Neural crest cell (in vitro differentiated cells): ENCODE results near the gene MS4A12. TPM values are rescaled to one million over a fixed set of nuclear protein-coding genes. Genes with fewer than 3 reads are reported as not detected.
"Not testable (repeated sequence)": the region's sequence is repeated elsewhere in the genome, so short reads cannot be mapped to it uniquely, and the experiment has no call there.

Source experiments
- DNase-seq: peaks from one replicate; pipeline ENCODE4 v3.0.0; 2021; ENCODE audit warnings: low read depth, mixed read lengths, low spot score
- H3K27ac Mint-ChIP-seq: one replicate; pipeline ENCODE4 v1.8.0; 2021; ENCODE audit warnings: mild to moderate bottlenecking, mixed read lengths; ENCODE audit not compliant: unreplicated experiment
- H3K27me3 Mint-ChIP-seq: 2 replicates; pipeline ENCODE4 v1.8.0; 2021; ENCODE audit warnings: low read depth, mild to moderate bottlenecking, mixed read lengths
- H3K36me3 Mint-ChIP-seq: 2 replicates; pipeline ENCODE4 v1.8.0; 2021; ENCODE audit warnings: low read depth, mild to moderate bottlenecking, mixed read lengths
- H3K4me1 Mint-ChIP-seq: 2 replicates; pipeline ENCODE4 v1.8.0; 2021; ENCODE audit warnings: mixed read lengths
- H3K4me3 Mint-ChIP-seq: one replicate; pipeline ENCODE4 v1.8.0; 2021; ENCODE audit warnings: mild to moderate bottlenecking, mixed read lengths
- H3K9me3 Mint-ChIP-seq: 2 replicates; pipeline ENCODE4 v1.8.0; 2021; ENCODE audit warnings: mixed read lengths
- total RNA-seq: library from RNA; stranded (reverse); gene quantifications from 2 replicates; pipeline ENCODE4 v1.2.1, GENCODE V29; 2021
- TF ChIP-seq, protein P1 (sequence below): fragments of 200-600 bp; sonication (generic); conservative IDR thresholded peaks from 2 replicates; pipeline ENCODE4 v1.5.0; 2021; ENCODE audit warnings: antibody characterized with exemption, mild to moderate bottlenecking

Gene MS4A12
- total RNA-seq, 1 donor from 2014 or later, result not detected

DNA sequence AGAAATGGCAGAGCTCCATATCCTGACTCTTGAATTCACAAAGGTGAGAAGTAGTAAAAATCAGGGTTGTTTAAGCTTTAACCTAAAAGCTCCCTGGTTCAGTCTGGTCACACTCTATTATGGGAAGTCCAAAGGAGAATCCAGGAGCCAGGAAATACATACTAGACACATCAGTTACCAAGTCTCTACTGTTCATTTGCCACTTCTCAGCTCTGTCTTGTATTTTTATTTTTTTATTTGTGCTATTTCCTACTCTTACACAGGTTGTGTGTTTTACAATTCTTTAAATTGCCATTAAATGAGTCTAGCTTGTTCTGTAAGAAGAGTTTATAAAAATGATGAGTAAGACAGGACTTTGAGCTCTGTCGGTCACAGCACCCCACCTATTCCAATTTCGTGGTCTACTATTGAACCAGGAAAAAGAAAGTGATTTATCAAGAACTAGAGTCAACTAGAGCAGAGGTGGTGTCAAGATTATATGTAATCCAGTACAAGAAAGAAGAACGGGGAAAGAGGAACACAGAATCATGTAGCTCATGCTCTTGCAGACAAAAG lies 9.7 kb downstream of the MS4A12 start:
- DNase-seq, result no peak
- Mint-ChIP-seq H3K4me1 (peaks cover 3% of the 10 kb centered on the region), H3K27ac (no peak overlapping the region), H3K4me3 (no peak overlapping the region), H3K36me3 (no peaks in the 10 kb centered on the region), H3K9me3 (peaks cover 2% of the 10 kb centered on the region), H3K27me3 (no peaks in the 10 kb centered on the region)
- TF ChIP-seq, protein P1, sequence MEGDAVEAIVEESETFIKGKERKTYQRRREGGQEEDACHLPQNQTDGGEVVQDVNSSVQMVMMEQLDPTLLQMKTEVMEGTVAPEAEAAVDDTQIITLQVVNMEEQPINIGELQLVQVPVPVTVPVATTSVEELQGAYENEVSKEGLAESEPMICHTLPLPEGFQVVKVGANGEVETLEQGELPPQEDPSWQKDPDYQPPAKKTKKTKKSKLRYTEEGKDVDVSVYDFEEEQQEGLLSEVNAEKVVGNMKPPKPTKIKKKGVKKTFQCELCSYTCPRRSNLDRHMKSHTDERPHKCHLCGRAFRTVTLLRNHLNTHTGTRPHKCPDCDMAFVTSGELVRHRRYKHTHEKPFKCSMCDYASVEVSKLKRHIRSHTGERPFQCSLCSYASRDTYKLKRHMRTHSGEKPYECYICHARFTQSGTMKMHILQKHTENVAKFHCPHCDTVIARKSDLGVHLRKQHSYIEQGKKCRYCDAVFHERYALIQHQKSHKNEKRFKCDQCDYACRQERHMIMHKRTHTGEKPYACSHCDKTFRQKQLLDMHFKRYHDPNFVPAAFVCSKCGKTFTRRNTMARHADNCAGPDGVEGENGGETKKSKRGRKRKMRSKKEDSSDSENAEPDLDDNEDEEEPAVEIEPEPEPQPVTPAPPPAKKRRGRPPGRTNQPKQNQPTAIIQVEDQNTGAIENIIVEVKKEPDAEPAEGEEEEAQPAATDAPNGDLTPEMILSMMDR, result no peak

DNA sequence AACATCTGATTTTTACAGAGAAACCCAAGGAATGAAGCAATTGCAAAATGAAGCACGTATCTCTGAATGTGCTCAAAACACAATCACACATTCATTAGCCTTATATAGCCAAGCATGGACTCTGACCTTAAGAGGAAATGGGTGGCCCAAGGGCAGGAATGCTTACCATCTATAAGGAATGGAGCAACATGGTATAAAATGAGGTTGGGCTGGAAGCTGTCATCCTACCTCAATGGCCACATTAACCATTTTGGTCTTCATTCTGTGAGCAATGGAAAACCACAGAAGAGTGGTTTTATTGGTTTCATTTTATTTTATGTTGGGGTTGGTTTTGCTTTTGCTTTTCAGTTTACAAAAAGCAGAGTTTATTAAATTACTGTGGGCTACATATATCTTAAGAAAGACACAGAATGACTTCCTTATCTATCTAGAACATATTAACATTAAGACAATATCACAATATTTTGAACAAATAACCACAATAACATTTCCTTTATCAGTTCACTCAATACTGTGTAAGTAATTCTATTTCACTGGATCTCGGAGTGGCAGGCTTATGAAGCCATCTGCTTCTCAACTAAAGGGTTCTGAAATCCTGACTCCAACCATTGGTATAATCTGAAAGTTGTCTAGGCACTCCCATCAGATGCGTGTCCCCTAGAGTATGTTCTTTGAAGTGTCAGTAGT lies 11.8 kb downstream of the MS4A12 start:
- Mint-ChIP-seq H3K4me1 (peaks cover 3% of the 10 kb centered on the region), H3K9me3 (peaks cover 6% of the 10 kb centered on the region), H3K36me3 (no peaks in the 10 kb centered on the region), H3K27me3 (no peaks in the 10 kb centered on the region), H3K27ac (no peak overlapping the region), H3K4me3 (no peak overlapping the region)
- TF ChIP-seq, protein P1, result no peak
- DNase-seq, result no peak

DNA sequence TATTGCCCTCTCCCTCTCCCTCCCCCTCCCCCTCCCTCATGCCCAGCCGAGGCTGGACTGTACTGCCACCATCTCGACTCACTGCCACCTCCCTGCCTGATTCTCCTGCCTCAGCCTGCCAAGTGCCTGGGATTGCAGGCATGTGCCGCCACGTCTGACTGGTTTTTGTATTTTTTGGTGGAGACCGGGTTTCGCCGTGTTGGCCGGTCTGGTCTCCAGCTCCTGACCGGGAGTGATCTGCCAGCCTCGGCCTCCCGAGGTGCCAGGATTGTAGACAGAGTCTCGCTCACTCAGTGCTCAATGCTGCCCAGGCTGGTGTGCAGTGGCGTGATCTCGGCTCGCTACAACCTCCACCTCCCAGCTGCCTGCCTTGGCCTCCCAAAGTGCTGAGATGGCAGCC lies 17.0 kb downstream of the MS4A12 start:
- not testable (repeated sequence) for H3K36me3 Mint-ChIP-seq, H3K27me3 Mint-ChIP-seq, H3K4me1 Mint-ChIP-seq, H3K9me3 Mint-ChIP-seq, DNase-seq, H3K27ac Mint-ChIP-seq, H3K4me3 Mint-ChIP-seq

DNA sequence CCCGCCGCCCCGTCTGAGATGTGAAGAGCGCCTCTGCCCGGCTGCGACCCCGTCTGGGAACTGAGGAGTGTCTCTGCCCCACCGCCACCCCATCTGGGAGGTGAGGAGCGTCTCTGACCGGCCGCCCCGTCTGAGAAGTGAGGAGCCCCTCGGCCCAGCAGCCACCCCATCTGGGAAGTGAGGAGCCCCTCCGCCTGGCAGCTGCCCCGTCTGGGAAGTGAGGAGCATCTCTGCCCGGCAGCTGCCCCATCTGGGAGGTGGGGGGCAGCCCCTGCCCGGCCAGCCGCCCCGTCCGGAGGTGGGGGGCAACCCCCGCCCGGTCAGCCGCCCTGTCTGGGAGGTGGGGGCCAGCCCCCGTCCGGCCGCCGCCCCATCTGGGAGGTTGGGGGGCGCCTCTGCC lies 17.6 kb downstream of the MS4A12 start:
- not testable (repeated sequence) for H3K4me1 Mint-ChIP-seq, H3K9me3 Mint-ChIP-seq, H3K36me3 Mint-ChIP-seq, H3K4me3 Mint-ChIP-seq, DNase-seq, H3K27me3 Mint-ChIP-seq, H3K27ac Mint-ChIP-seq

DNA sequence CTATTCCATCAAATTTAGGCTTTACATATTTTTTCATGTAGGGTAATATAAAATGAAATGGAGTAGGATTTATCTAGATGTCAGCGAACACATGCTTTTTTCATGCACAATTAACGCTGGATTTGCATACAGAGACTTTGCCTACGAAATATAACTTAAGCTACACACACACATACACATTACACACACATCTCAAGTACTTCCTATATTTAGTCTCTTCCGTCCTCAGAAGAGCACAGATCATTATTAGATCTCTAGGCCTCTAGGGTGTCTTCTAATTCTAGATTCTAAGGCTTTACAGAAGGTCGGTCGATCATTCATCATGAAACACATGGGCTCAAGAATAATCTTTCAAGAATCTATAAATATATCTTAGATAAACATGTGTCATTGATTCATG lies 18.8 kb downstream of the MS4A12 start:
- no peak for DNase-seq
- Mint-ChIP-seq H3K4me3 (no peak overlapping the region), H3K36me3 (no peaks in the 10 kb centered on the region)

DNA sequence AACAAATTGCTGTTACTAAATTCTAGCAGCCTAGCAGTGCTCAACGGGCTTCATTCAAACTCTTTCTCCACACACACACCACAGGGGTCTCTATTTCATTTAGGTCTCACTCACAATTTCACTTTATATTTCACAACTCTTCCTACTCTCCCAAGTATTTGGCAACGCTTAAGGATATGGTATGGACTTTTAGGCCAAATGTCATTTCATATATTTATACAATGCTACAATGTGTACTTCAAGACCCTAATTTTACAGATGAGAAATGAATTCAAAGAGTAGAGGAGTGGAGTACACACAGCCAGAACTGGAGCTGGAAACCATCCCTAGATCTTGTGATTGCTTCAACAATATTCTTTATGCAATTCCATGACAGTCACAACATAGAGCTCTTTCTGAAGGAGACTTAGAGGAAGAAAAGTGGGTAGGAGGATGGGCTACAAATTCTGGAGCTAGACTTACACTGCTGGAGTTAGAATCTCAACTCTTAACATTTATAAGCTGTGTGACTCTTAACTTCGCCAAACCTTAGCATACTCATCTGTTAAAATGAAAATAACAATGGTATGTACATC lies 20.2 kb downstream of the MS4A12 start:
- no peaks in the 10 kb centered on the region for H3K36me3 Mint-ChIP-seq
- TF ChIP-seq, protein P1, result no peak
- H3K27ac Mint-ChIP-seq, result no peak overlapping the region
- no peak for DNase-seq
- no peak overlapping the region for H3K4me3 Mint-ChIP-seq
- peaks cover 4% of the 10 kb centered on the region for H3K9me3 Mint-ChIP-seq
- no peaks in the 10 kb centered on the region for H3K27me3 Mint-ChIP-seq
- no peaks in the 10 kb centered on the region for H3K4me1 Mint-ChIP-seq

More for the DNA sequence above, 18.8 kb downstream of the MS4A12 start:
- Mint-ChIP-seq H3K9me3 (peaks cover 4% of the 10 kb centered on the region), H3K4me1 (no peaks in the 10 kb centered on the region), H3K27me3 (no peaks in the 10 kb centered on the region), H3K27ac (no peak overlapping the region)
- TF ChIP-seq, protein P1, result no peak
